ENCODE data around the gene OSBP2.

The OSBP2 gene

GRCh38 chr22:30754971-30755758 is 60.5 kb downstream of the OSBP2 start:
- no peak for TF ChIP-seq GATA2 (IDR thresholded peaks at IDR 0.05; ENCODE audit: low read depth, low read length)
- TF ChIP-seq GATA3 (IDR thresholded peaks at IDR 0.05; ENCODE audit: low read depth, low read length) = no peak

GRCh38 chr22:30755759-30756124 is 61.1 kb downstream of the OSBP2 start:
- no peak for TF ChIP-seq GATA2 (IDR thresholded peaks at IDR 0.05; ENCODE audit: low read depth, low read length)
- TF ChIP-seq GATA3 (IDR thresholded peaks at IDR 0.05; ENCODE audit: low read depth, low read length) = no peak

GRCh38 chr22:30763815-30764673 is 69.4 kb downstream of the OSBP2 start:
- no peak for TF ChIP-seq GATA2 (IDR thresholded peaks at IDR 0.05; ENCODE audit: low read depth, low read length)
- TF ChIP-seq GATA3 (IDR thresholded peaks at IDR 0.05; ENCODE audit: low read depth, low read length) = no peak

- TF ChIP-seq GATA2 (IDR thresholded peaks at IDR 0.05; ENCODE audit: low read depth, low read length) (no peak), GATA3 (IDR thresholded peaks at IDR 0.05; ENCODE audit: low read depth, low read length) (no peak)
These were observed 73.0 kb downstream of the OSBP2 start for GRCh38 chr22:30767661-30768060.

- TF ChIP-seq GATA2 (IDR thresholded peaks at IDR 0.05; ENCODE audit: low read depth, low read length) (no peak), GATA3 (IDR thresholded peaks at IDR 0.05; ENCODE audit: low read depth, low read length) (no peak)
These were observed 76.0 kb downstream of the OSBP2 start for GRCh38 chr22:30770716-30771115.

GRCh38 chr22:30773919-30774318 is 79.2 kb downstream of the OSBP2 start:
- TF ChIP-seq GATA3 (IDR thresholded peaks at IDR 0.05; ENCODE audit: low read depth, low read length) = no peak
- TF ChIP-seq GATA2 (IDR thresholded peaks at IDR 0.05; ENCODE audit: low read depth, low read length) = no peak

GRCh38 chr22:30774566-30774965 is 79.9 kb downstream of the OSBP2 start:
- TF ChIP-seq GATA2 (IDR thresholded peaks at IDR 0.05; ENCODE audit: low read depth, low read length) = no peak
- TF ChIP-seq GATA3 (IDR thresholded peaks at IDR 0.05; ENCODE audit: low read depth, low read length) = no peak

GRCh38 chr22:30776476-30776875 is 81.8 kb downstream of the OSBP2 start:
- no peak for TF ChIP-seq GATA3 (IDR thresholded peaks at IDR 0.05; ENCODE audit: low read depth, low read length)
- TF ChIP-seq GATA2 (IDR thresholded peaks at IDR 0.05; ENCODE audit: low read depth, low read length) = no peak

- no peak for TF ChIP-seq GATA2 (IDR thresholded peaks at IDR 0.05; ENCODE audit: low read depth, low read length)
- TF ChIP-seq GATA3 (IDR thresholded peaks at IDR 0.05; ENCODE audit: low read depth, low read length) = no peak
These were observed 82.9 kb downstream of the OSBP2 start for GRCh38 chr22:30777587-30777986.

GRCh38 chr22:30778261-30778660 is 83.6 kb downstream of the OSBP2 start:
- TF ChIP-seq GATA3 (IDR thresholded peaks at IDR 0.05; ENCODE audit: low read depth, low read length) (no peak), GATA2 (IDR thresholded peaks at IDR 0.05; ENCODE audit: low read depth, low read length) (no peak)

GRCh38 chr22:30780026-30780425 is 85.4 kb downstream of the OSBP2 start:
- TF ChIP-seq GATA2 (IDR thresholded peaks at IDR 0.05; ENCODE audit: low read depth, low read length) (no peak), GATA3 (IDR thresholded peaks at IDR 0.05; ENCODE audit: low read depth, low read length) (no peak)

- no peak for TF ChIP-seq GATA3 (IDR thresholded peaks at IDR 0.05; ENCODE audit: low read depth, low read length)
- TF ChIP-seq GATA2 (IDR thresholded peaks at IDR 0.05; ENCODE audit: low read depth, low read length) = no peak
These were observed 86.7 kb downstream of the OSBP2 start for GRCh38 chr22:30781271-30781875.

- no peak for TF ChIP-seq GATA3 (IDR thresholded peaks at IDR 0.05; ENCODE audit: low read depth, low read length)
- TF ChIP-seq GATA2 (IDR thresholded peaks at IDR 0.05; ENCODE audit: low read depth, low read length) = no peak
These were observed 87.9 kb downstream of the OSBP2 start for GRCh38 chr22:30782613-30783012.

GRCh38 chr22:30783021-30783420 is 88.3 kb downstream of the OSBP2 start:
- TF ChIP-seq GATA2 (IDR thresholded peaks at IDR 0.05; ENCODE audit: low read depth, low read length) (no peak), GATA3 (IDR thresholded peaks at IDR 0.05; ENCODE audit: low read depth, low read length) (no peak)
